SIG-M5 treated with dmso at 0.1 percent for 504 hours (cell line): ENCODE measurements around the gene SLC22A8.
"Not testable (repeated sequence)": the region's sequence is repeated elsewhere in the genome, so short reads cannot be mapped to it uniquely, and the experiment has no call there.

ENCODE experiments used
- DNase-seq: peaks from one replicate; lab custom pipeline; 2025; ENCODE audit not compliant: unreplicated experiment; lab: John Stamatoyannopoulos, UW

SLC22A8 gene, protein sequence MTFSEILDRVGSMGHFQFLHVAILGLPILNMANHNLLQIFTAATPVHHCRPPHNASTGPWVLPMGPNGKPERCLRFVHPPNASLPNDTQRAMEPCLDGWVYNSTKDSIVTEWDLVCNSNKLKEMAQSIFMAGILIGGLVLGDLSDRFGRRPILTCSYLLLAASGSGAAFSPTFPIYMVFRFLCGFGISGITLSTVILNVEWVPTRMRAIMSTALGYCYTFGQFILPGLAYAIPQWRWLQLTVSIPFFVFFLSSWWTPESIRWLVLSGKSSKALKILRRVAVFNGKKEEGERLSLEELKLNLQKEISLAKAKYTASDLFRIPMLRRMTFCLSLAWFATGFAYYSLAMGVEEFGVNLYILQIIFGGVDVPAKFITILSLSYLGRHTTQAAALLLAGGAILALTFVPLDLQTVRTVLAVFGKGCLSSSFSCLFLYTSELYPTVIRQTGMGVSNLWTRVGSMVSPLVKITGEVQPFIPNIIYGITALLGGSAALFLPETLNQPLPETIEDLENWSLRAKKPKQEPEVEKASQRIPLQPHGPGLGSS

DNA sequence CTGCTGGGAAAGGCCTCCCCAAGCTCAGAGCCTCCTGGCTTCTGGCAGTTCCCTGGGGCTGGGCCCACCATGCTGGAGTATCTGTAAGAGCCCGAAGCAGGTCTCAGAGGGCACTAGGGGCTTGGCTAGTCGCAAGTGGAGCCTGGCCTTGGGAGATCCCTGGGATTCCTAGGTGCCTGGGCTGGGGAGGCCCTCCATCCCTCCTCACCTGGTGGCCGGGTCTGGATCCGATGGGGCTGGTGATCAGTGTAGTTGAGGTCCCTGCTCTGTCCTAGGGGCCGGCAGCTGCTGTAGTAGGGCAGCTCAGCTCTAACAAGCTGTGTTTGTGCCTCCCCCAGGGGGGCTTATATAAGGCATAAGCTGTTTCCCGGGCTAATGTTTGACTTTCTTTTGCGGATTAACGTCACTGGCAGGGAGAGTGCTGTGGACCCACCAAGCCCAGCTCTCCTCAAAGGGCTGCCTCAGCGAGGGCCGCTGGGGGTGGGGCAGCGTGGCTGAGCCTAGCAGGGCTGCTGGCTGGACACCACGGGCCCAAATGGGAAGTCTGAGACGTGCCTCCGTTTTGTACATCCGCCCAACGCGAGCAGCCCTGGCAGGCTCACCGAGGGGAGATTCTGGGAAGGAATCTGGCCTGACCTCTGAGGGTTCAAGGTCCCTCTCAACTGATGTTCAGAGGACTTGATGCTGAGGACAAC lies at the start of gene SLC22A8:
Gene SLC22A8 (minus strand): TSS at position 321 of the 695 bp plus-strand sequence. CDS start 883 bp downstream, outside the sequence.
- no peak for DNase-seq

DNA sequence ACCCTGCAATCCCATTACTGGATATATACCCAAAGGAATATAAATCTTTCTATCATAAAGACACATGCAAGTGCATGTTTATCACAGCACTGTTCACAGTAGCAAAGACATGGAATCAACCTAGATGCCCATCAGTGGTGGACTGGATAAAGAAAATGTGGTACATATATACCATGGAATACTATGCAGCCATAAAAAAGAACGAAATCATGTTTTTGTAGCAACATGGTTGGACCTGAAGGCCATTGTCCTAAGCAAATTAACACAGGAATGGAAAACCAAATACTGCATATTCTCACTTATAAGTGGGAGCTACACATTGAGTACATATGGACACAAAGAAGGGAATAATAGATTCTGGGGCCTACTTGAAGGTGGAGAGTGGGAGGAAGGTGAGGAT lies 30.6 kb upstream of the SLC22A8 start:
- not testable (repeated sequence) for DNase-seq

DNA sequence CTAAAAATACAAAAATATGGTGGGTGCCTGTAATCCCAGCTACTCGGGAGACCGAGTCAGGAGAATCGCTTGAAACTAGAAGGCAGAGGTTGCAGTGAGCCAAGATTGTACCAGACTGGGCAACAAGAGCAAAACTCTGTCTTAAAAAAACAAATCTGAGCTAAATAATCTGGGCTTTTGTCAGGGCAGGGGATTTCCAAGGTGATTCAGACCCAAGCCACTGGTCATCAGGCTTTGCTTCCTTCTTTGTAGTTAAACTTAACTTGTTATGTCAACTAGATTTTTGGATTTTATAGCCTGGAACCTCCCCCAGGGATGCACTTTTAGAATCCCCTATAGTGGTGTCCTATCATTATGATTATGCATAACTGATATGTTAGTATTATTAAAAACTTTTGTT lies 27.0 kb upstream of the SLC22A8 start:
- no peak for DNase-seq

DNA sequence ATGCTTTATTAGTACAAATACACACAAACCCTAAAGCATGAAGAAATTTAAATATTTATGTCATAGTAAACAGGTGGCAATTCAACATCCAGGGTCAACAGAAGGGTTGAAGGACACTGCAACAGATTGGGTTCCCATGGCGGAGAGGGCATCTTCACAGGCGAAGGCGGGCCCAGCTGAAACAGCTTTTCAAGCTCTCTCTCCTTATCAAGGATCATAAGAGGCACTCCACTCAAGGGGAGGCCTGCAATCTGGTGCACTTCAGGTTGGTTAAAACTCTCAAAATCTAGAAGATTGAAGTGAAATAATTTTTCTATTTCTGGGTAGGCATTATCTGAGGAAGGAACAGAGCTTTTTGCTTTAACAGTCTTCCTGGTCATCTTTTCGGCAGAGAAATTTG lies 16.8 kb upstream of the SLC22A8 start:
- DNase-seq, result no peak

DNA sequence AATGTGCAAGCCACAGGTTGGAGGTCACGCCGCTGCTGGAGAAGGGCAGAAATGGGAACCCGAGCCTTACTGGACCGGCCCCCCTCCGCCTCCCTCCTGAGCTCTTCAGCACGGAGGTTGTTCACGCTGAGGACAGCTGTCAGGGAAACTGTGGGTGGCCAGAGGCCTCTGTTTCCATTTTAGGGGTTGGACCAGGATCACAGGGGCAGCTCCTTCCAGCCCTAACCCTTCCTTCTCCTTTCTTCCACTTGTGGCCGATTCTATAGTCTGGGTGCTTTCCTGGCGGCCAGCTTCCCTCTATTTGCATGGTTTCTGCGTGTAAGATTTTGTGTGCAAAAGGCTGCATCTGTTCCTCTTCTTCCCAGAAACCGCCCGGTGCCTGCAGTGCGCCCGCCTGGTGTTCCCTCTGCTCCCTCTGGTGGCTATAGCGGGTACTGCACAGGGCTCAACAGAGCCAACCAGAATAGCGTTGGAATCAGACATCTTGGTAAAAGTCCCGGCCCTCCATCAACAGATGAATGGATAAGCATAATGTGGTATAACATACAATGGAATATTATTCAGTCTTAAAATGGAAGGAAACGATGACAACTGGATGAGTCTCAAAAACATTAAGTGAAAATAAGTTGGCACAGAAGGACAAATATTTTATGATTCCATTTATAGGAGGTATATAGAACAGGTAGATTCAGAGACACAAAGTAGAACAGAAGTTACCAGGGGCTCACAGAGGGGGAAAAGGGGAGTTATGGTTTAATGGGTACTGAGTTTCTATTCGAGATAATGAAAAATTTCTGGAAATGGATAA lies 8.4 kb upstream of the SLC22A8 start:
- DNase-seq, result peak; percentile 83

DNA sequence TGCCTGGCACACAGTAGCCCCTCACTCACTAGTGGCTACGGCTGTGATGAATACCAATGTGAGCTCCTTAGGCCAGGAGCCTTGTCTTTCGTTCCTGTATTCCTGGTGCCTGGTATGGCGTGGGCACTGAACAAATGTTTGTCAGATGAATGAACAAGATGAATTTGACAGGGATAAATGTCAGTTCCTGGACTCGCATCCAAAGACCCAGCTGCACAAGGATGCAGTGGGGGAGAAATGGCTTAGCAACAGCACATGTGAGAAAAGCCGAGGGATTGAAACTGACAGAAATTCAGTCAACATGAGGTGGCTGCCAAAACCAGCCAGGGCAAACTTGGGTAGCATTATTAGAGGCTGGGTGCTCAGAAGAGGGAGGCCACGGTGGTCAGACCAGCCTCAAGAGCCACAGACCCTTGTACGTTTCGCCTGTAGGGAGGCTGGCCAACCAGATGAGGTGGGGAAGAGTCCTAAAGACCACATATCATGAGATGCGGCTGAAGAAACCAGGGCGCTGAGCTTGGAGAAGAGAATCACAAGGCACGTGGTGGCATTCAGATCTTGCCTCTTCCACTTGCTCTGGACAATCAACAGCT lies 7.7 kb upstream of the SLC22A8 start:
- no peak for DNase-seq

DNA sequence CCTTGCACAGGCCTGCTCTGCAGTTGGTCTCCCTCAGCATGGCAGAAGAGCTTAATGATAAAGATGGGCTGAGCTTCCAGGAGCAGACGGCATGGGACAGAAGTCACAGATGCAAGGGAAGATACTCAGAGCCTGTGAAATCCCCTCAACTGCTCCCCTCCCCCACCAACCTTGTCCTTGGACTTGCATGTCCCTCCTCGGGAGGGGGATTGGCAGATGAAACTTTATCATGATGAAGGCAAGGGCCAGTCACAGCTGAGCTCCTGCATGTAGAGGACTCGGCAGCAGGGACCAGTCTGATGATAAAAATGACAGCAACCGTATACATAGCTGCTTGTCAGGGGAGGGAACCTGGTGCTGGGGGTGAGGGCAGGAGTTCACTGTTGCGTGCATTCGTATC lies 6.8 kb upstream of the SLC22A8 start:
- DNase-seq, result no peak

DNA sequence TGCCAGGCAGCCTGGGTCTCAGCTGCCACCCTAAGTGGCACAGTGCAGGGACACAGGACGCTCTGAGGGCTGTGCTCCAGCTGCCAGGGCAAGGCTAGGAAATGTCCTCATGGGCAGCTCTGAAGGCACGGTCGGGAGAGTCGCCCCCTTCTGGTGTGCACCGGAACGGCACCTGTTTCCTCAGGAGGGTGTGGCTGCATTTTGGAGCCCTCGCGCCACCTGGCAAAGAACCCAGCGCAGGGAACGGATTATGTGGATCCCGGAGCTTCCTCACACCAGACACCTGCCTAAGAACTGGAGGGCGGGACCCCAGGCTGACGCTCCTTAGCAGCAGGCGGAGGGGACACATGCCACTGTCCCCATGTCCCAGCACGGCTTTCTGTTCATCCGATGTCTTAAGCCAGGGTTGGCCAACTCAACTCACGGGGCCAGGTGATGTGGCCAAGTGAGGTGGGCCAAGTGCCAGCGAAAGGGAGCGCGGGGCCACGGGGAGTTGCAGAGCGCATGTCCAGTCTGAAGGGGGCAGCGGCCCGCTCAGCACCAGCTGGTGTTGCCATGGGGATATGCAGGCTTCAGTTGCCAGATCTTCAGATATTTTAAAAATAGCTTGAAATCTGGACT lies 5.1 kb upstream of the SLC22A8 start:
- DNase-seq, result no peak

DNA sequence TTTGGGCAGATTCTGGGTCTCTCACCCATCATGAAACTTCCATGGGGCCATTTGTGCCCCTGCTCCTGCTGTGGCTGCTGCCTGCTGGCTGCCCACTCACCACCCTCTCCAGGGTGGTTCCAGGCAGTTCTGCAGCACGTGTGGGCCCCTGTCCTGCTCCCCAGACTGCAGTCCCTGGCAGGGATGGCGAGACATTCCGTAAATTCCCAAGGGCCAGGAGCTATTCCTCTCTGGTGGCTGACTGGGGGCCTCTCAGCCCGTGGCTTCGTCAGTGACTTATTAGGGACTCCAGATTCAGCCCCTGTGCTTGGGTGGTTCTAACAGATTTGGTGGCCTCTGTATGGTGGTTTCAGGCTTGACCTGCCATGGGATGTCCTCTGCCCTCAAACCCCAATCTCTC lies 3.9 kb upstream of the SLC22A8 start:
- no peak for DNase-seq

DNA sequence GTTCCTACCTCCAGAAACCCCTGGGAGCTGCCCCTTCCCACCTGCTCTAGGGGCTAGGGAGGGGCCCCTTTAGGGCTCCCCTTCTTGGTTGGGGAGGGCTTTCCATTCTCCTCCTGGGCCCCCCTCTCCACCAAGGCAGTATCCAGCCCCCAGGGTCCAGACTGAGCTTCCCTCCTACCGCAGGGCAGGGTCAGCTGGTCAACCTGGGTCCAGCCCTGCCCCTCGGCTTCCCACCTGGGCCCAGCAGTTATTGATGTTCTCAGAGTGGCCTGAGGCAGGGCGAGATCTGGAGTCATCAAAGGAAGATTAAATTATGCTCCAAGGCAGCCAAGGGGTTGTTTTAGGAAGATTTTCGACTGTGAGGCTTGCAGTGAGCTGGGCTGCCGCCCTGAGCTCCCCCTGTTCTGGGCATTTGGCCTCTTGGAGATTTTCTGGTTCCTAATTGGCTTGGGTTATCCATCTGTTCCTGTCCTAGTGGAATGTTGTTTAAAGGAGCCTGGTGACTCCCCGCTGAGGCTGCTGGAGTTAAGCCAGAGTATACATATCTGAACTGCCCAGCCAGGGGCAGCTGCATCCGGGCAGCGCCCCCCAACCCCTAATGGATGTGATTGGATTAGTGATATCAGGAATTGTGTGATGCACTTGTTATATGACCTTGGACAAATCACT lies 1.8 kb upstream of the SLC22A8 start:
- DNase-seq, result no peak

DNA sequence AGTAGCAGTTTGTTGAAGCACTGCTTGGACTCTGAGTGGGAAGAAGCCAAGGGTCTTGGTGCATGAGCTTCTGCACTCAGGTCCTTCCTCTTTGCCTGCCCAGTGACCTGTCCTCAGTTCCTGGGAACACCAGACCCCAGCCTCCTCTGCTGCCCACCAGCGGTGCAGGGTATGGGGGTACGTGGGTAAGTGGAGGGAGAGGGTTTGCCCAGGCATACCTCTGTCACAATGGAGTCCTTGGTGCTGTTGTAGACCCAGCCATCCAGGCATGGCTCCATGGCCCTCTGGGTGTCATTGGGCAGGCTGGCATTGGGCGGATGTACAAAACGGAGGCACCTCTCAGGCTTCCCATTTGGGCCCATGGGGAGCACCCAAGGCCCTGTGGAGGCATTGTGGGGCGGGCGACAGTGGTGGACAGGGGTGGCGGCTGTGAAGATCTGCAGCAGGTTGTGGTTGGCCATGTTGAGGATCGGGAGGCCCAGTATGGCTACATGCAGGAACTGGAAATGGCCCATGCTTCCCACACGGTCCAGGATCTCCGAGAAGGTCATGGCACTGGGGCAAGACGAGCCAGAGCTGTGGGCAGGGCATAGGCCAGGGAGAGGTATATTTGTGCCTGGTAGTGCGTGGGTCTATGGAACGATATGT lies 1.1 kb downstream of the SLC22A8 start:
- no peak for DNase-seq

DNA sequence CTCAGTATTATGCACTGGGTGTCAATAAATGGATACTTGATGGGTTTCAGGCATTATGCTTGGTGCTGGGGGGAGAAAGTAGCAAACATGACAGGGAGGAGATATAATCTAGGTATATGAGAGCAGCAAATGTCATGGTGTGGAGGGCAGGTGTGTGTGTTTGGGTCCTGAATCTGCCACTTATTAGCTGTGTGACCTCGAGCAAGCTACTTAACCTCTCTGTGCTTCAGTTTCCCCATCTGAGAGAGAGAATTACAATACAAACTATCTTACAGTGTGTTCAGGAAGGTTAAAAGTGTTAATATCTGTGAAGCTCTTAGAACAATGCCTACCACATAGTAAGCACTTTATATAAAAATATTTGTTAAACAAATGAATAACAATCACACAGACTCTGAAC lies 2.8 kb downstream of the SLC22A8 start:
- no peak for DNase-seq

DNA sequence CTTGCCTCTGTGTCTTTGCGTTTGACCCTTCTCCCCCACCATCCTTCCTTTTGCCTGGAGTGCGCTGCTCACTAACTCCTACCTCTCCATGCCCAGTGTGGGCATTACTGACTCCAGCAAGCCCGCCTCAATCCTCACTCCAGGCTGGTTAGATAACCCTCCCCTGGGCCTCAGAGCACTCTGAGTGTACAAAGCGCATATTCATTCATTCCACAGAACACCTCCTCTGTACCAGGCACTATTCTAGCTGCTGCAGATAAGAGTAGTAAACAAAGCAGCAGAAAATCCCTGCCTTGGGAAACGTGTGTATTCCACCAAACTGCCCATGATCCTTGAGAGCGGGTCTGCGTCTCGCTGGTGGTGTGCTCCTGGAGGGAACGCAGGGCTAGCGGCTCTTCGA lies 3.2 kb downstream of the SLC22A8 start:
- DNase-seq, result no peak

DNA sequence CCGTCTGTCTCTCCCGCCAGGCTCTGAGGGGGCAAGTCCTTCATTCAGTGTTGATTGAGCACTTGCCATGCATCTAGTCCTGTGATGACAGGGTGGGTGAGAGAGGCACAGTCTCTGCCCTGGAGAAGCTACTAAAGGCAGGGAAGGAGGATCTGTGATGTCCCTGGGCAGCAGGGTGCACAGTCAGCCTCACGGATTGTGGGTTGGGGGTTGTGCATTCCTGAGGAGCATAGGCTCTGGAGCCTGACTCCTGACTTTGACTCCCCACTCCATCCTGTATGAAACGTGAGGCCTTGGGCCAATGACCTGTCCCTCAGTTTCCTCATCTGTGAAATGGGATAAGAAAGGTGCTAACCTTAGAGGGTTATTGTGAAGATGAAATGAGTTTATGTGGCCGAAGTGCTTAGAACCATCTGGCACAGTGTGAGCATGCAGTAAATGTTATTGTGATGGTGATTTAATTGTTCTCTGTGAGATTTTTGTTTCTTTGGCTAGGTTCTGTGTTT lies 4.7 kb downstream of the SLC22A8 start:
- no peak for DNase-seq

DNA sequence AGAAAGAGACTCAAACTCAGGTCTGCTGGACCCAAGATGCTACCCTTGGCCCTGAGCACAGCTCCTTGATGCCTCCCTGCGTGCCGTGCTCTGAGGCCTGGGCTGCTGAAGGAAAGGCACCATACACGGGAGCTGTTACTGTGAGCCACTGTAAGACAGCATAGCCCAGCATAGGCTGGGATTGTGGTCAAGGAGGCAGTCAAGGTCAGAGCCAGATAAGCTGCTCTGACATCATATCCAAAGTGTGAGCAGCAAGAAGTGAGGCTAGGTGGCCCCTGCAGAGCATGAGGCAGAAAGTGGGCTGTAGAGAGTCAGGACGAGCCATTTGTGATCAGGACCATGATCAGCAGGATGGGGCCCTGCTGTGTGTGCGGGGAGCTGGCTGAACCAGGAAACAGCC lies 7.7 kb downstream of the SLC22A8 start:
- no peak for DNase-seq

DNA sequence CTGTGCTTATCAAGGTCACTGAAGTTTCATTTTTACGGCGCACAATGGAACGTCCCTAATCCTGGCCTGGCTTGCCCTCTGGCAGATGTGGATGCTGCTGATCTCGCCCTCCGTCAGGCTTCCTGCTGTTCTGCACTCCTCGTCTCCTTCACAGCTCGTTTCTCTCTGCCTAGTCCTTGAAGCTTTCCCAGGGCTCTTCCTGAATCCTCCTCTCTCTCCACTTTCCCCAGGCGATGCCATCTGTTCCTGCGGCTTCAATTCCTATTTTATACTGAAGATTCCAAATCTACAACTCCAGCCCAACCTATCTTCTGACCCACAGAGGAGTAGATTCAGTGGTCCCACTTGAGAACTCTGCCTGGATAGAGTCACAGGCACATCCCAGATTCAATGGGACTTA lies 14.2 kb downstream of the SLC22A8 start:
- DNase-seq, result no peak

DNA sequence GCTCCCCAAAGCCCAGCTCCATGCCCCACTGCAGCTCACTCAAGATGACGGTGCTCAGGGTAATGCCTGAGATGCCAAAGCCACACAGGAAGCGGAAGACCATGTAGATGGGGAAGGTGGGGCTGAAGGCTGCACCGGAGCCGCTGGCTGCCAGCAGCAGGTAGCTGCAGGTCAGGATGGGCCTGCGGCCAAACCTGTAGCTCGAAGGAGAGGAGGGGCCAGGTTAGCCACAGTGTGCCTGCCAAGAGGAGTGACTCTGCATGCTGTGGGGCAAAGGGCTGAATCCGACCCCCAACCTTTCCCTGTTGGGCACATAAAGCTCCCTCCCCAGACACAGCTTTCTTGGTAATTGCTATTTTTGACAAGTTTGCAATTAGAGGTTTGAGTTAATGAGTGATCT lies 16.0 kb downstream of the SLC22A8 start:
- no peak for DNase-seq

DNA sequence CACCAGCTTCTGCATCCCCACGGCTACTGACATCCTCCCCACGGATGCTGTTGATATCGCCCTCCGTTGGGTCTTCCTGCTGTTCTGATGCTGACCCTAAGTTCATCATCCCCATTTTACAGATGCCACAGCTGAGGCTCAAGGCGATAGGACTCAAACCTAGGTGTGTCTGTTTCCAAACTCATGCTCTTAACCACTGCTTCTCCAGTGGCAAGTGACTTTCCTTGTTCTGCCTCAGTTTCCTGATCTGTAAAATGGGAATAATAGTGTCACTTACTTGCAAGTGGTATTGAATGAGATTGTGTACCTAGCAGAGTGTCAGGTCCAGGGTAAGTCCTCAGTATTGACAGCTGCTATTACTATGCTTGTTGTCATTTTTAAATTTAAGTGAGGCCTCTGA lies 16.5 kb downstream of the SLC22A8 start:
- DNase-seq, result no peak

DNA sequence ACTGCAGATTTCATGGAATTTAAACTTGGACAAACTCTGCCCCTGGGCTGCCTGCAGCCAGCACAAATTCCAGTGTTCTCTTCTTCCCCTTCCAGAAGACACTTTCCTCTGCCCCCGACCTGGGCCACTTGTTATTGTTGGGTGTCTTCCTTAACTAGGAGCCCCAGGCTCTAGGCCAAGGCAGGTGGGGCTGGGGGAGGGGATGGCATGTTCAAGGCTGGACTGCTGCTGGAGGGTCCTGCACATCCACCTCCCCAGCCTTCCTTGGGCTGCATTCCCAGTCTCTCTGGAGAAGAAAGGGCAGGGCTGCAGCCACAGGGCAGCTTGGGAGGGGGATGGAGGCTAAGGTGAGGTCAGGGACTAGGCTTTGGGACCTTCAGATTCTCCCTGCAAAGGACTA lies 19.4 kb downstream of the SLC22A8 start:
- DNase-seq, result no peak
